ENCODE measurements around the gene LEFTY1.

The LEFTY1 gene

DNA sequence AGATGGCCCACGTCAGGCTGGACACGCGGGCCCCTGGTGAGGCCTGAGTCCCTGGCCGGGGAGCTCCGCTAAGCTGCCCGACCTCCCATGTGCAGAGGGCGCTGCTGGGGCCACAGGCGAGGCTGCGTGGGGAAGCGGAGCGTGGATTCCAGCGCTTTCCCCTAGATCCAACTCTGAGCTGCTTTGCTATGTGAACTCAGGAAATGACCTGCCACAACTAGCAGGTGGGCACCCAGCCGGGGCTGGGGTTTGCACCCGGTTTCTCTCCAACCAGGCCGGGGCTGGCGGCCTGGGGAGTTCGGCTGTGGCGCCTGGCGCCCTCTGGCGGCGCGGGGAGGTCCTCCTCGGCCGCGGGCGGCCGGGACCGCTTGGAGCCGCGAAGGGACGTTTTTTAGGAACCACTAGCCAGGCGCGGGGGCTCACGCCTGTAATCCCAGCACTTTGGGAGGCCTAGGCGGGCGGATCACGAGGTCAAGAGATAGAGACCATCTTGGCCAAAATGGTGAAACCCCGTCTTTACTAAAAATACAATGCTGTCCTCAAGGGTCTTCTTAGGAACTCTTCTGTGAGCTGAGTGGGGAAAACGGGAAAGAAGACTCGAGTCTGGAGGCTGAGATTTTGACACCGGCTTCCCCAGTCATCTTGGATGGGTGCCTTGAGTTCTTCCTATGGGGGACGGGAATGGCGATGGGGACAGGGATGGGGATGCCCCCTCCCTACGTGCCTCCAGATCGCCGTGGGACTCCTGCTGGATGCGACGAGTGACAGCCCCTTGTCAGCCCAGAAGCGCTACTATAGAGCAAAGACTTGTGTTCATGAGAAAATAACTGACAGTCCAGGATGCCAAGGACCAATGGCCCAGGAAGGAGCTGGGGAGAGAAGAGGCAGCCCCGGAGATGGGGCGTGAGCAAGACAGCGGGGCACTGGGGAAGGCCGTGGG is 22.5 kb upstream of the LEFTY1 start:
- DNase-seq (ENCODE audit: insufficient read length) (peak; percentile 55), FAIRE-seq (no peak)
- no peak for TF ChIP-seq POLR2A (IDR thresholded peaks at IDR 0.05; ENCODE audit: low read depth, low read length)
- no peak for TF ChIP-seq TAF1 (IDR thresholded peaks at IDR 0.05; ENCODE audit: borderline replicate concordance, low read depth, low read length)
- no peak for TF ChIP-seq POLR2AphosphoS5 (IDR thresholded peaks at IDR 0.05; ENCODE audit: low read depth, low read length)

- TF ChIP-seq POLR2AphosphoS5 (IDR thresholded peaks at IDR 0.05; ENCODE audit: low read depth, low read length), result no peak
- TF ChIP-seq TAF1 (IDR thresholded peaks at IDR 0.05; ENCODE audit: borderline replicate concordance, low read depth, low read length), result no peak
- no peak for TF ChIP-seq POLR2A (IDR thresholded peaks at IDR 0.05; ENCODE audit: low read depth, low read length)
- FAIRE-seq (no peak), DNase-seq (ENCODE audit: insufficient read length) (no peak)
Measured at GRCh38 chr1:225909477-225909876, 20.5 kb upstream of the LEFTY1 start.

GRCh38 chr1:225908773-225909172 is 19.8 kb upstream of the LEFTY1 start:
- FAIRE-seq, result no peak
- no peak for TF ChIP-seq POLR2A (IDR thresholded peaks at IDR 0.05; ENCODE audit: low read depth, low read length)
- DNase-seq (ENCODE audit: insufficient read length), result no peak

DNA sequence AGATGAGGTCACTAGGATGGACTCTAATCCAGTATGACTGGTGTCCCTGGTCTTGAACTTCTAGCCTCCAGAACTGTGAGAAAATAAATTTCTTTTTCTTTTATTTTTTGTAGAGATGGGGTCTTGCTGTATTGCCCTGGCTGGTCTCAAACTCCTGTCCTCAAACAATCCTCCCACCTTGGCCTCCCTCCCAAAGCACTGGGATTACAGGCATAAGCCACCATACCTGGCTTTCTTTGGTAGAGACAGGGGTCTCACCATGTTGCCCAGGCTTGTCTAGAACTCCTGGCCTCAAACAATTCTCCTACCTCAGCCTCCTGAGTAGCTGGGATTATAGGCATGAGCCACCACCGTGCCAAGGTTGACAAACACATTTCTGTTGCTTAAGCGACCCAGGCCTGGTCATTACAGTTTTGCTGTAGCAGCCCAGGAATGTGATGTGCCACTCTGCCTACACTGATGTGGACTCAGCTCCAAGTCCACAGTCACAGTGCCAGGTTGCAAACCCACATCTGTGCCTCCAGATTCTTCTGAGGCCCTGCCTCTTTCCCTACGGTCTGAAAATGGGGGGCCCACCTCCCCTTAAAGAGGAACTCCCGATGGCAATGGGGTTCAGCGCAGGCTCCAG is 19.2 kb upstream of the LEFTY1 start:
- no peak for DNase-seq (ENCODE audit: insufficient read length)
- no peak for FAIRE-seq

DNA sequence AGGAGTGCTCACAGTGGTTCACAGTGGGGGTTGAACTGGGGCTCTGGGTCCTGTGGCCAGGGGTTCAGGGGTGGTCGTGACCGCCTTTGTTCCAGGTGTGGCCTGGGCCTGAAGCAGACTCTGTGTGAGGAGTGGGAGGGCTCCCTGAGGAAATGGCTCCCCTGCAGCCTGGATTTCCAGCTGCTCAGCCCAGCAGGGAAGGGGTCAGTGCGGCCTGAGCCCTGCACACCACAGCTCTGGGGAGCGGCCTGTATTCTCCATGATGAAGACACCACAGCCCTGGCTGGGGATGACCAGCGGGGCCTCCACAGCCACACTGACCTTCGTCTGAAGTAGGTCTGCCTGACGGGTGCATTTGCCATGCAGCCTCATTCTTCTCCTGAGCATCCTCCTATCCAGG is 18.4 kb upstream of the LEFTY1 start:
- FAIRE-seq (no peak), DNase-seq (ENCODE audit: insufficient read length) (no peak)
- TF ChIP-seq TAF1 (IDR thresholded peaks at IDR 0.05; ENCODE audit: borderline replicate concordance, low read depth, low read length) (no peak), POLR2AphosphoS5 (IDR thresholded peaks at IDR 0.05; ENCODE audit: low read depth, low read length) (no peak), POLR2A (IDR thresholded peaks at IDR 0.05; ENCODE audit: low read depth, low read length) (no peak)

More for the DNA sequence above, 19.2 kb upstream of the LEFTY1 start:
- TF ChIP-seq POLR2AphosphoS5 (IDR thresholded peaks at IDR 0.05; ENCODE audit: low read depth, low read length) (no peak), POLR2A (IDR thresholded peaks at IDR 0.05; ENCODE audit: low read depth, low read length) (no peak), TAF1 (IDR thresholded peaks at IDR 0.05; ENCODE audit: borderline replicate concordance, low read depth, low read length) (no peak)

DNA sequence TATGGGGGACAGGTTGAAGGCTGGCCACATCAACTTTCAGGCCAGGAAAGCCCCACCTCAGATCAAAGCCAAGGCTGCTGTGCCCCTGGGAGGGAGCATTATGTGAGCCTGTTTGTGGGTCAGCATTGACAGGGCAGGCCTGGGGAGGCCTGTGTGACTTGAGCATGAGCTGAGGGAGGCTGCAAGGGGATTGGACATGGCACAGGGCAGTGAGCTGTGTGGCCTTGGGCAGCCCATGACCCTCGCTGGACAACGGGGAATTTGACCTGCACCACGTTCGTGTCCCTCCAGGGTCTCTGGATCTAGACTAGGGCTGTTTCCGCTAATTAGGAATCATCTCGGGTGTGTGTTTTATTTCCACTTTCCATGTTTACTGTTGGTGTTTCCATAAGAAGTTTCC is 17.5 kb upstream of the LEFTY1 start:
- TF ChIP-seq POLR2A (IDR thresholded peaks at IDR 0.05; ENCODE audit: low read depth, low read length), result no peak
- DNase-seq (ENCODE audit: insufficient read length), result no peak
- FAIRE-seq, result no peak

DNA sequence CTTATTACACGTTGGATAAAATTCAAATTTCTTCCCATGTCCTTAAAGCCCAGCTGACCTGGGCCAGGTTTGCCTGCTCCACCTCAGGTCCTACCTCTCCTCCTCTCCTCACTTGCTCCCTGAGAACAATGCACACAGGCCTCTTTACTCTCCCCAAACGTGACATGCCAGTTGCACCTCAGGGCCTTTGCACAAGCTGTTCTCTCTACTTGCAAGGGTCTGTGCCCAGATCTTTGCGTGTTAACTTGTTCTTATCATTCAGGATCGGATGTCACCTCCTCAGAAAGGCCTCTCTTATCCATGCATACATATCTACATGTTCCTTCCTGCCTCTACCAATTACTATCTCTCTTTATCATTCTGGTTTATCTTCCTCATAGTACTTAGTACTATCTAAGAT is 14.7 kb upstream of the LEFTY1 start:
- DNase-seq (ENCODE audit: insufficient read length), result no peak
- FAIRE-seq, result no peak
- TF ChIP-seq POLR2A (IDR thresholded peaks at IDR 0.05; ENCODE audit: low read depth, low read length), result no peak
- TF ChIP-seq POLR2AphosphoS5 (IDR thresholded peaks at IDR 0.05; ENCODE audit: low read depth, low read length), result no peak
- TF ChIP-seq TAF1 (IDR thresholded peaks at IDR 0.05; ENCODE audit: borderline replicate concordance, low read depth, low read length), result no peak

GRCh38 chr1:225899044-225899925 is 10.3 kb upstream of the LEFTY1 start:
- no peak for FAIRE-seq
- DNase-seq (ENCODE audit: insufficient read length), result no peak
- no peak for TF ChIP-seq TAF1 (IDR thresholded peaks at IDR 0.05; ENCODE audit: borderline replicate concordance, low read depth, low read length)
- TF ChIP-seq POLR2A (IDR thresholded peaks at IDR 0.05; ENCODE audit: low read depth, low read length), result no peak
- TF ChIP-seq POLR2AphosphoS5 (IDR thresholded peaks at IDR 0.05; ENCODE audit: low read depth, low read length), result no peak

GRCh38 chr1:225897595-225898514 is 8.9 kb upstream of the LEFTY1 start:
- FAIRE-seq (no peak), DNase-seq (ENCODE audit: insufficient read length) (no peak)
- no peak for TF ChIP-seq TAF1 (IDR thresholded peaks at IDR 0.05; ENCODE audit: borderline replicate concordance, low read depth, low read length)
- TF ChIP-seq POLR2A (IDR thresholded peaks at IDR 0.05; ENCODE audit: low read depth, low read length), result no peak
- no peak for TF ChIP-seq POLR2AphosphoS5 (IDR thresholded peaks at IDR 0.05; ENCODE audit: low read depth, low read length)

DNA sequence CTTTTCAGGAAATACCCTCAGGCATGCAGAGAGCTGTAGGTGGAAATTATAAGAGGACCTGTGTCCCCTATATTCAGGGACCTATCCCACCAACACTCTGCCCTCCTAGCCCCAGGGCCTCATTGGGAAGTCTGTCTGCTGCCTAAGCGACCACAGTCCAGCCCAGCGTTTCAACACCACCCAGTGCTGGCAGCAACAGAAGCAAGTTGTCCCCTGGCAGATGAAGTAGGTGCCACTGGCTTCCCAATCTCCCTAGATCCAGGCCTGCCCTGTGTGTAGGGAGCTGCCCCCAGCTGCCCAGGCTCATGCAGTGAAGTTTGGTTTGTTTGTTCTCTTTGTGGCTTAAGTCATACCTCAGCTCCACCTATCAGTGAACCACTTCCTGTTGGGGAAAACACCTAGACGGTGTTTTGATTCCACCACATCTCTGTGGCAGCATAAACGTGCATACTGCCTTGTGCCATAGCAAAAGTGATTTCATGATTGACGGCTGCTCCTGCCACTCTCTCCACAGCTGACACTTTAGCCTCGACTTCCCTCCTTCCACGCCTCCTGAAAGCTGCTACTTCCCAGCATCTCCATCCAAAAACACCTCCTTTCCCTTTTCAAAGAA is 8.1 kb upstream of the LEFTY1 start:
- TF ChIP-seq POLR2A (IDR thresholded peaks at IDR 0.05; ENCODE audit: low read depth, low read length), result no peak
- TF ChIP-seq TAF1 (IDR thresholded peaks at IDR 0.05; ENCODE audit: borderline replicate concordance, low read depth, low read length), result no peak
- no peak for TF ChIP-seq POLR2AphosphoS5 (IDR thresholded peaks at IDR 0.05; ENCODE audit: low read depth, low read length)
- FAIRE-seq (peak; percentile 94), DNase-seq (ENCODE audit: insufficient read length) (peak; percentile 84)

Measured in GM12892 (cell line).